GM18526 (cell line): ENCODE results near the gene COL9A3.

ENCODE experiments used
- POLR2A ChIP-seq: IDR thresholded peaks from 3 replicates; pipeline ENCODE4 v1.6.1; 2011; ENCODE audit not compliant: insufficient read length; ENCODE audit errors: extremely low read depth

Gene COL9A3

DNA sequence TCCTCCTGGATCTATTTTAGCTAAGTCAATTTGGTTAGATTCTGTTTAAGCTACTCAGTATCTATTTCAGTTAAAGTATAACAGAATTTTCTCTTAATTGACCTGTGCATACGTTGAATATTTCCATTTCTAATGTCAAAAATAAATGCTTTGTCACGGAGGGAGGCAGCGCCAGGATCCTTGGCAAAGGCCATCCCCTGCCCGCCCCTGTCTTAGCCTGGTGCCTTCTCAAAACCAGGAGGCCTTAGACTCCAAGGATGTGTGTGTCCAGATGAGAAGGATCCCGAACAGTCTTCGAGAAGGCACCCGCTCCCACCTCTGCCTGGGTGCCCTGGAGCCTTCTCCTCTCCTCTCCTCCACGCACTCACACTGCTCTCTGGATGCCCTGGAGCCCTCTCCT lies 22.4 kb downstream of the COL9A3 start:
- no peak for TF ChIP-seq POLR2A

DNA sequence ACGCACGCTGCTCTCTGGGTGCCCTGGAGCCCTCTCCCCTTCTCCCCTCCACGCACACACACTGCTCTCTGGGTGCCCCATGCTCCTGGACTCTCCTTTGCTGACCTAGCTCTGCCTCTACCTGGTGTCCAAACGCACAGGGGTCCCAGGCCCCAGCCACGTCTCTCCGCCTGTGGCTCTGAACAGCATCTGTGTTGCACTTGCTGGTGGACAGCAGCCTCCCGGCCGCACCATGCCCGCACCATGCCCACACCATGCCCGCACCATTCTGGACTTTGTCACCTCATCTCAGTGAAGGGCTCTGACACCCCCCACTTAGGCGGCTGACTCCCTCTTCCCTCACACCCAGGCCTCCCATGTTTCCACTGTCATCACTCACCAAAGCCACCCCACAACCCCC lies 23.0 kb downstream of the COL9A3 start:
- TF ChIP-seq POLR2A: no peak

DNA sequence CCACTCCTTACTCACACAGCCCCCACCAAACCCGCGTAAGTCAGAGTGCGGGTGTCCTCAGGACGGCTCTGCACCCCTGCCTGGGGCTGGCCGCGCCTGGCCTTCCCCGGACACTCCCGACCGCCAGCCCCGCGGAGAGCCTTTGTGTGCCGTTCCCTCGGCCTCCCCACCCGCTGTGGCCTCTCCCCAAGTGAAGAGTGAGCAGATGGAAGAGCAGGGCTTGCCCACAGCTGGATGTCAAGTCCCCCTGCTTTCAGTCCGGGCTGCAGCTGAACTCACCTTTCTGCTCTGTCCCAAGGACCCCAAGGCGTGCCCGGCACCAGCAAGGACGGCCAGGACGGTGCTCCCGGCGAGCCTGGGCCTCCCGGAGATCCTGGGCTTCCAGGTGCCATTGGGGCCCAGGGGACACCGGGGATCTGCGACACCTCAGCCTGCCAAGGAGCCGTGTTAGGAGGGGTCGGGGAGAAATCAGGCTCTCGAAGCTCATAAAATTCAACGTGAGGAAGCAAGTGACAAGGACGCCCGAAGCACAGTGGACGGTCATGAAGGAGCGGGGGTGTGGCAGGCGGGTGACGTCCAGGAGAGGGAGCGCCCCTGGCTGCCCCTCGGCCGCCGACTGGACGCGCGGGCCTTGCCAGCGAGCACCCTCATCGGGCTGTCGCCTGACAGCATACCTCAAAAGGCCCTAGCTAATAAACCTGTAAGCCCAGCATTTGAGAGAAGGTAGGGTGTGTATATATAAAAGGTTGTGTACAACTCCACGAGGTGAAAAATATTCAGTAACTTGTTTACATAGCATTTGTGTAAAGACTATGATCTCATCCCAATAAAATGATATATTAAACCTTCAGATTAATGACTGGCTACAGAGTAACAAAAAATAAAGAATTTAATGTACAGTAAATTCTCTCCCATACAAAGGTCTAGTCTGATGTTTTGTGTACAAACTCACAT lies 23.7 kb downstream of the COL9A3 start:
- TF ChIP-seq POLR2A: no peak

DNA sequence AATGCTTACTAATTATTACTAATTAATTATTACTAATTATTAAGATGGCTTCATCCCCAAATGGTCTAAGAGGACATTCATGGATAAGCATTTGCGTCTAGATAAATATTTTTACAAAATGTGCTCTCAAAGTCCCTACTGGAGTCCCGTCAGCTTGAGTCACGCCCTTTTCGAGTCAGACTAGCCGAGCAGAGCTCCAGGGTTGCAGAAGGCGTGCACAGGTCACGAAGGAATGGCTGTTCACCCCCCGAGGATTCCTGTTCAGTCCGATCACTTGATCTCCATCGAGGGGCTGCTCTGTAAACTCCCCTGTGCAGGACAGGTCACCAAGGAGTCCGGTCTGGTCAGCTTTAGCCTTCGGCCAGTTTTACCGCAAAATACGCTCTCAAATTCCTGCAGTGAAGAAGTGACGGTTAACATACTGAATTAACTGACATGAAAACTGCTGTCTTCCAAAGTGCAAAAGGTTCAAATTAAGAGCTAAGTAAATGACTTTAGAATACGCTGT lies 24.9 kb downstream of the COL9A3 start:
- TF ChIP-seq POLR2A: no peak

DNA sequence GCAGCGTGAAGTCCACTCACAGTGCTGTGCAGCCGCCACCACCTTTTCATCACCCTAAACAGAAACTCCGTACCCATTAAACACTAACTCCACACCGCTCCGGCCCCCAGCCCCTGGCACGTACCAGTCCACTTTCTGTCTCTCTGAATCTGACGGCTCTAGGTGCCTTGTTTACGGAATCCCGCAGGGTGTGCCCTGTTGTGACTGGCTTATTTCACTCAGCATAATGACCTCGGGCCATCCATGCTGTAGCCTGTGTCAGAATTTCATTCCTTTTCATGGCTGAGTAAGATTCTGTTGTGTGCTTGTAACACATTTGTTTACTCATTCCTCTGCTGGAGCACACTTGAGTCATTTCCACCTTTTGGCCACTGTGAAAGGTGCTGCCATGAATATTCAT lies 26.8 kb downstream of the COL9A3 start:
- TF ChIP-seq POLR2A: no peak

DNA sequence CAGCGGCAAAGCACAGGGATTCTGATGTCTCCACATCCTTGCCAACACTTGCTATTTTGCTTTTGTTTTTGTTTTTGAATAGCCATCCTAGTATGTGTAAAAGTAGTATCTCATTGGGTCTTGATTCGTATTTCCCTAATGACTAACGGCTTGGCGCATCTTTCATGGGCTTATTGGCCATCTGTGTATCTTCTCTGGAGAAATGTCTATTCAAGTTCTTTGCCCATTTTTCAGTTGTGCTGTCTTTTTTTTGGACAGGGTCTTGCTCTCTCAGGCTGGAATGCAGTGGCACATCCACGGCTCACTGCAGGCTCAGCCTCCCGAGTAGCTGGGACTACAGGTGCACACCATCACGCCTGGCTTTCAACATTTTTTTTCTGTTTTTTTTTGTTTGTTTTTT lies 27.3 kb downstream of the COL9A3 start:
- no peak for TF ChIP-seq POLR2A

DNA sequence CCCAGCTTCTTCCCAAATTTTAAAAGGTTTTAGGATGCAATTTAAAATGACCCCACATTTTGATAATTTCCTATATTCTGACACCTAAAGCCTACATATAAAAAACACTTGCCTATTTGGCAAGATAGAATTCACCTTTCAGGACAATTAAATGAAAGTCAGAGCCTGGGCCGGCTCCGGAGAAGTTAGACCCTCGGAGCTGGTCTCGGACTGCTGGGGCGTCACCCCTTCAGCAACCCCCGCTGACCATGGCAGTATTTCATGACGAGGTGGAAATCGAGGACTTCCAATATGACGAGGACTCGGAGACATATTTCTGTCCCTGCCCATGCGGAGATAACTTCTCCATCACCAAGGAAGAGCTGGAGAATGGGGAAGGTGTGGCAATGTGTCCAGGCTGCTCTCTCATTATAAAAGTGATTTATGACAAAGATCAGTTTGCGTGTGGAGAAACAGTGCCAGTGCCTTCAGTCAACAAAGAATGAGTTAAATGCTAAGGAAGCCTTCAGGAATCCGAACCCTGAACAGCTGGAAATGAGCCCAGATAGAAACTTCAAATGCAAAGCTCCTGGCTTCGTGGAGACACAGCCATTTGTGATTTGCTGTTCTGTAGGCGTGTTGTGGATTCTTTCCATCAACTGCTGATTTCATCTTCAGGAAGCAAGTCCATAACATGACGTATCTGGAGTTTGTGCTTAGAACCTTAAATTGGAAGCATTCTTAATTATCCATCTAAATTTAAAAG lies 28.7 kb downstream of the COL9A3 start:
- TF ChIP-seq POLR2A: no peak

DNA sequence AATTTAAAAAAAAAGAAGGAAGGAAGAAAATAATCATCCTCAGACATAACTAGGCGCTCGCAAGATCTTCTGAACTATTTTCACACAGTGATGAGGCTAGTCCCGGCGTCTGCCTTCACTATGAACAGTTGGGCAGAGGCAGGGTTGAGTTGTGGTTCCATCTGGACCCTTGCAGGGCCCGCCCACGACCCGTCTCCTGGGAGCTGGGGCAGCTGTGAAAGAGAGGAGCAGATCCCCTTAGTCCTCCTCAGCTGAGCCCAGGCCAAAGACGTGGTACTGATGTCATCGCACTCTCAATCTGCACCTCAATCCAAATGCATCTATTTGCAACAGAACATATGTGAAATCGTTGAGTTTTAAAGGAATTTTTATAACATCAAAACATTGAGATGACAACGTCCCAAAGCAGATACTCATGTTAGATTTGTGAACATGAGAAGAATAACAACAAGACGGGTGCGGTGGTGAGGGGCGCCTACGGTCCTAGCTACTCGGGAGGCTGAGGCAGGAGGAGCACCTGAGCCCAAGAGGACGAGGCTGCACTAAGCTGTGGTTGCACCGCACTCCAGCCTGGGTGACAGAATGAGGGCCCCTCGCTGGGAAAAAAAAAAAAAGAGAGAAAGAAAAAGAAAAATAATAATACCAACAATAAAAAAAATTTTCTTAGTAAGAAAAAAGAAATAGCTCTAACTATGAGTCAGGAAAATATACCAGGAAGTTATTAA lies 29.5 kb downstream of the COL9A3 start:
- TF ChIP-seq POLR2A: no peak

DNA sequence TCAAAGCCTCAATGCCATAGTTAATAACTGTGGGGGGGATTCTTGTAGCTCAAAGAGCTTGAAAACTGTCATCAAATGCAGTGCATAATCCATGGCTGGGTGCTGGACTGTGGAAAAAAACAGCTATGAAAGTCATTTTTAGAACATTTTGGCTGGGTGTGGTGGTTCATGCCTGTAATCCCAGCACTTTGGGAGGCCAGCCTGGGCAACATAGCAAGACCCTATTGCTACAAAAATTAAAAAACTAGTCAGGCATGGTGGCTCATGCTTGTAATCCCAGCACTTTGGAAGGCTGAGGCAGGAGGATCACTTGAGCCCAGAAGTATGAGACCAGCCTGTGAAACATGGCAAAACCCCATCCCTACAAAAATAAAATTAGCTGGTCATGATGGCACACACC lies 32.6 kb downstream of the COL9A3 start:
- TF ChIP-seq POLR2A: no peak

DNA sequence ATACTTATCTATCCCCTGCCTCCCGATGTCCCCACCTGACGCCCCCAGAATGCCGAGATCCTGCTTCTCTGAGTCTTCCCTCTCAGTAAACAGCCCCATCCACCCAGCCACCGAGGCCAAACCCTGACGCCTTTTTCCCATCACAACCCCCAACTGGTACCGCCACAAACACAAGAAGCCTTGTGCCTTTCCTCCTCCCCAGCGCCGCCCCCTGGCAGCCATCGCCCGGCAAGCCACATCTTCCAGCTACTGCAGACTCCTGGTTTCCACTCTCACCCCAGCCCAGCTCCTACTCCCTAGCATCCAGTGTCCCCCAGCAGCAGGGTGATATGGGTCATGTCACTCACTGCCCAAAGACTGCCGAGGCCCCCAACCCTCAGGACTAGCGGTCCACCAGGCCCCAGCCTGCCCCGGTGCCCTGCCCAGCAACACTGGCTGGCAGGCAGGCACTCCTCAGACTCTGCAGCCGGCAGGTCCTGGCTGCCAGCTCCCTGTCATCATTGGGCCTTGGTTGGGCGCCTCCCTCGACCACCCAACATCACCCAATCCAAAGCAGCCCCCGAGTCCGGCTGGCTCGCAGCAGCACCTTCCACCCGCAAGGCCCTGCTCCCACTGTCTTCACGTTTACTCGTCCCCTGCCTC lies 33.6 kb downstream of the COL9A3 start:
- no peak for TF ChIP-seq POLR2A

DNA sequence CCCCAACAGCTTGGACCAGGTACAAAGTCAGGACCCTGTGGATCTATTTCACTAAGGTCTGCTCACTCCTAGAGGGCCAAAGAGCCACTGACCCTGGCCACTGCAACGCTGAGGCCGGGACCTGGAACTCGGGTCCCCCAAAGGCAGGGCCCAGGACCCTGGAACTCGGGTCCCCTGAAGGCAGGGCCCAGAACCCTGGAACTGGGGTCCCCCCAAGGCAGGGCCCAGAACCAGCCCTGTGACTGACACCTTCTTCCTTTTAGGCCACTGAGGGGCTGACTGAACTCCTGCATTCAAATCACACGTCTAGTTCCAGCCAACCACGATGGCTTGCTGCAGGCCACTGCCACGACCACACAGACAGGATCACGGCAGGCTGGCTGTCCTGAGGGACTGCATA lies 35.3 kb downstream of the COL9A3 start:
- TF ChIP-seq POLR2A: no peak

DNA sequence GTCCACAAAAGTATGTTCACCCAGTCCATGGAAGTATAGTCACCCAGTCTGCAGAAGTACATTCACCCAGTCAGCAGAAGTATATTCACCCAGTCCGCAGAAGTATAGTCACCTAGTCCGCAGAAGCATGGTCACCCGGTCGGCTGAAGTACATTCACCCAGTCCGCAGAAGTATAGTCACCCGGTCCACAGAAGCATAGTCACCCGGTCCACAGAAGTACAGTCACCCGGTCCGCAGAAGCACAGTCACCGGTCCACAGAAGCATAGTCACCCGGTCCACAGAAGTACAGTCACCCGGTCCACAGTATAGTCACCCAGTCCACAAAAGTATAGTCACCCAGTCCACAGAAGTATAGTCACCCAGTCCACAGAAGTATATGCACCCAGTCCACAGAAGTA lies 36.0 kb downstream of the COL9A3 start:
- no peak for TF ChIP-seq POLR2A

DNA sequence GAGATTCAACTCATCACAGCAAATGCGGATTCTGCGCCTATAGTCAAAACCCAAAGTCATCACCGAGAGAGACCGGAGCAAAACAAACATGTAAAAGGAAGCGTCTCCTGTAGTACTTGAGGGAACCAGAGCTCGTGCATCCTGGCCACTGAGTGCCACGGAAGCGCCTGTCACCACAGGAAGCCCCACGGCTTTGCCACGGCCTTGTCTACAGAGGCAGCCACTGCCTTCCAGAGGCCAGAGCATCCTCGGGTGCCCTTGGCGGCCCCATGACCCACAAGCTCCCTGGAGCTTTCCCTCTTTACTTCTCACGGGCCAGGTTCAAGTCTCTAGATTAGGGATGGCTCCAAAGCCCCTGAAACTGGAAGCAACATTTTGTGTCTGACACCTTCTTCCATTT lies 37.3 kb downstream of the COL9A3 start:
- no peak for TF ChIP-seq POLR2A

DNA sequence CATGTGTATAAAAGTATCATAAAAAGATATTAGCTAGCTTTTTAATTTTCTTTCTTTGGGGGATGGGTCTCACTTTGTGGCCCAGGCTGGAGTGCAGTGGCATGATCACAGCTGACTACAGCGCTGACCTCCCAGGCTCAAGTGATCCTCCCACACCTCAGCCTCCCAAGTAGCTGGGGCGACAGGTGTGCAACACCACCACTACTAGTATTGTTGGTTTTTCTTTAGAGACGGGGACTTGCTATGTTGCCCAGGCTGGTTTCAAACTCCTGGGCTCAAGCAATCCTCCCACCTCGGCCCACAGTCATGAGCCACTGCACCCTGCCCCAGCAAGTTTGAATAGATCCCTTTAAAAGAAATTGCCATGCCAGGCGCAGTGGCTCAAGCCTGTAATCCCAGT lies 38.3 kb downstream of the COL9A3 start:
- no peak for TF ChIP-seq POLR2A
